GM23338 (cell line): Measurements from ENCODE around the gene TCF7L1. TPM values are rescaled to one million over a fixed set of nuclear protein-coding genes. Genes with fewer than 3 reads are reported as not detected.

Experiments used
- ATAC-seq: fragments of 200-7000 bp; cut with Tn5 transposase; 3 replicates; pipeline ENCODE4 v1.9.1; 2020
- DNase-seq: peaks from one replicate; pipeline ENCODE4 v3.0.0-alpha.2; 2015; ENCODE audit warnings: low spot score
- H2AFZ ChIP-seq: fragments of 200-600 bp; sonication (generic); 2 replicates; pipeline ENCODE4 v1.8.0; 2016; ENCODE audit warnings: antibody characterized with exemption, mild to moderate bottlenecking, moderate library complexity
- H3F3A ChIP-seq: fragments of 200-600 bp; sonication (generic); replicated peaks from 2 replicates; pipeline ENCODE4 v1.8.0; 2017; ENCODE audit warnings: antibody characterized with exemption, mixed run types, low read depth
- H3K27ac ChIP-seq: fragments of 200-600 bp; sonication (generic); 2 replicates; pipeline ENCODE4 v1.6.1; 2016; ENCODE audit warnings: low read depth
- H3K27me3 ChIP-seq: fragments of 200-600 bp; sonication (generic); 2 replicates; pipeline ENCODE4 v1.8.0; 2016; ENCODE audit warnings: mild to moderate bottlenecking, mixed run types, moderate library complexity; ENCODE audit not compliant: insufficient read depth
- H3K36me3 ChIP-seq: fragments of 200-600 bp; sonication (generic); 2 replicates; pipeline ENCODE4 v1.8.0; 2016; ENCODE audit warnings: mild to moderate bottlenecking; ENCODE audit not compliant: insufficient read depth
- H3K4me1 ChIP-seq: fragments of 200-600 bp; sonication (generic); 2 replicates; pipeline ENCODE4 v1.8.0; 2016; ENCODE audit warnings: mild to moderate bottlenecking, moderate library complexity; ENCODE audit not compliant: insufficient read depth
- H3K4me2 ChIP-seq: fragments of 200-600 bp; sonication (generic); 2 replicates; pipeline ENCODE4 v1.7.1; 2017; ENCODE audit warnings: mixed run types
- H3K4me3 ChIP-seq: fragments of 200-600 bp; sonication (generic); 2 replicates; pipeline ENCODE4 v1.6.1; 2016; ENCODE audit warnings: mixed run types
- H3K79me2 ChIP-seq: fragments of 200-600 bp; sonication (generic); replicated peaks from 2 replicates; pipeline ENCODE4 v1.8.0; 2017; ENCODE audit warnings: mild to moderate bottlenecking; ENCODE audit not compliant: insufficient read depth
- H3K9me2 ChIP-seq: fragments of 200-600 bp; sonication (generic); 2 replicates; pipeline ENCODE4 v1.8.0; 2017; ENCODE audit not compliant: insufficient read depth
- H4K20me1 ChIP-seq: fragments of 200-600 bp; sonication (generic); replicated peaks from 2 replicates; pipeline ENCODE4 v1.8.0; 2017; ENCODE audit warnings: mild to moderate bottlenecking; ENCODE audit not compliant: insufficient read depth
- H3K27ac Mint-ChIP-seq: 2 replicates; pipeline ENCODE4 v1.8.0; 2020; ENCODE audit warnings: inconsistent platforms, mild to moderate bottlenecking, moderate library complexity, mixed read lengths
- H3K27me3 Mint-ChIP-seq: 3 replicates; pipeline ENCODE4 v1.8.0; 2022; ENCODE audit warnings: low read depth, mild to moderate bottlenecking, moderate library complexity, mixed read lengths, inconsistent platforms; ENCODE audit not compliant: insufficient read depth, poor library complexity
- H3K36me3 Mint-ChIP-seq: 3 replicates; pipeline ENCODE4 v1.8.0; 2021; ENCODE audit warnings: low read depth, mild to moderate bottlenecking, inconsistent platforms, moderate library complexity, mixed read lengths
- H3K4me1 Mint-ChIP-seq: 3 replicates; pipeline ENCODE4 v1.8.0; 2020; ENCODE audit warnings: mild to moderate bottlenecking, inconsistent platforms, mixed read lengths
- H3K4me3 Mint-ChIP-seq: 3 replicates; pipeline ENCODE4 v1.8.0; 2021; ENCODE audit warnings: moderate library complexity, mild to moderate bottlenecking, inconsistent platforms, mixed read lengths
- H3K9me3 Mint-ChIP-seq: 3 replicates; pipeline ENCODE4 v1.8.0; 2020; ENCODE audit warnings: moderate library complexity, mild to moderate bottlenecking, inconsistent platforms, mixed read lengths
- EZH2 ChIP-seq: fragments of 200-600 bp; sonication (generic); IDR thresholded peaks from one replicate; pipeline ENCODE4 v1.8.0; 2017; ENCODE audit warnings: antibody characterized with exemption, mild to moderate bottlenecking, low read depth; ENCODE audit not compliant: unreplicated experiment
- NANOG ChIP-seq: IDR thresholded peaks from 2 replicates; pipeline ENCODE4 v1.6.1; 2016; ENCODE audit warnings: antibody characterized with exemption, borderline replicate concordance
- POLR2AphosphoS5 ChIP-seq: IDR thresholded peaks from 2 replicates; pipeline ENCODE4 v1.6.1; 2016; ENCODE audit warnings: antibody characterized with exemption, low read depth
- STAT1 ChIP-seq: IDR thresholded peaks from one replicate; pipeline ENCODE4 v1.6.1; 2016; ENCODE audit warnings: antibody characterized with exemption; ENCODE audit not compliant: unreplicated experiment
- ZNF114 ChIP-seq: fragments of 250-450 bp; sonication (Bioruptor Pico); IDR thresholded peaks from 2 replicates; pipeline ENCODE4 v1.5.0; 2020; ENCODE audit warnings: mild to moderate bottlenecking, moderate library complexity
- ZNF331 ChIP-seq: fragments of 250-450 bp; sonication (Bioruptor Pico); IDR thresholded peaks from 2 replicates; pipeline ENCODE4 v1.5.0; 2020; ENCODE audit warnings: low read depth, mild to moderate bottlenecking, moderate library complexity
- polyA plus RNA-seq: library from polyadenylated mRNA; unstranded; fragments of >200 nt; fragmentation: Nextera tagmentation; extraction: Ambion mirVana; gene quantifications from 2 replicates; pipeline ENCODE4 v1.2.1, GENCODE V29; 2016
- total RNA-seq: library from RNA; depleted of rRNA; stranded (reverse); fragments of >200 nt; shearing (Covaris generic); gene quantifications from 2 replicates; pipeline ENCODE4 v1.2.3, GENCODE V29; 2014
- TF ChIP-seq, protein P1 (sequence below), 2 experiments: fragments of 200-600 bp in 1 of 2; sonication (generic) in 1 of 2; conservative IDR thresholded peaks; 2 replicates each; pipeline versions ENCODE4 v1.5.1 to v1.6.1; 2016 to 2017; ENCODE audit warnings: antibody characterized with exemption in 2 of 2, low read depth in 2 of 2, mild to moderate bottlenecking in 2 of 2, moderate library complexity in 1 of 2
- TF ChIP-seq, protein P2 (sequence below): IDR thresholded peaks from 2 replicates; pipeline ENCODE4 v1.6.1; 2016; ENCODE audit warnings: antibody characterized with exemption
- TF ChIP-seq, protein P3 (sequence below): fragments of 250-450 bp; sonication (Bioruptor Pico); IDR thresholded peaks from 2 replicates; pipeline ENCODE4 v1.5.0; 2020; ENCODE audit warnings: mild to moderate bottlenecking, moderate library complexity

TCF7L1 gene
- total and polyA plus RNA-seq, 2 experiments from 2014 or later, result 47.3 to 101 TPM

DNA sequence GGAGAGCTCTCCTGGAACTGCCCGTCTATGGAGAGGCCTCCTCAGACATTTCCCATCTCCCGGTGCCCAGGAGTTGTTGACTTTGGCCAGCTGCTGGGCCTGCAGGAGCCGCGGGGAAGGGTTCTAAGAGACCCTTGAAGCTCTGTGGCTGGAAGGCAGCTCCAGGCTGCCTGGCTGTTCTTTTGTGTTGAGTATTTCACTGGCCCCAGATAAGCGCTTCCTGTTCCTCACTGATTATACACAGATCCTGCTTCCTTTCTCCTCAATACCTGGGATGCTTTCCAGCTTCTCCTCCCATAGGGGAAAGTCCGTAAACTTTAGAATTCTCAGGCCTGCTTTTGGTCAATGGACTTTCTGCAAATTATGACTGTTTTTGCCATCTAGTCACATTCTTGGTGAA lies 136.8 kb downstream of the TCF7L1 start:
- ATAC-seq (no peak), DNase-seq (no peak)
- Histone ChIP-seq H3K79me2 (peaks cover 86% of the 10 kb centered on the region), H3F3A (peaks cover 5% of the 10 kb centered on the region; the same call in 1 of the 2 replicates), H3K27me3 (no peaks in the 10 kb centered on the region), H3K36me3 (0 out of 2 replicates have a peak, but pooled peaks cover 3% of the 10 kb centered on the region), H3K27ac (peak overlapping the region; percentile 26; the same call in 1 of the 2 replicates), H2AFZ (no peak overlapping the region), H3K4me3 (no peak overlapping the region), H3K4me1 (peaks cover 32% of the 10 kb centered on the region), H3K9me2 (no peaks in the 10 kb centered on the region), H4K20me1 (peaks cover 57% of the 10 kb centered on the region), H3K4me2 (no peak overlapping the region)
- peaks cover 31% of the 10 kb centered on the region for H3K36me3 Mint-ChIP-seq
- H3K27me3 Mint-ChIP-seq, result peaks cover 23% of the 10 kb centered on the region
- no peaks in the 10 kb centered on the region for H3K9me3 Mint-ChIP-seq
- no peak overlapping the region for H3K4me3 Mint-ChIP-seq
- no peak for TF ChIP-seq POLR2AphosphoS5
- no peak for TF ChIP-seq ZNF331 (CRISPR knock-in tag)
- TF ChIP-seq, protein P1, sequence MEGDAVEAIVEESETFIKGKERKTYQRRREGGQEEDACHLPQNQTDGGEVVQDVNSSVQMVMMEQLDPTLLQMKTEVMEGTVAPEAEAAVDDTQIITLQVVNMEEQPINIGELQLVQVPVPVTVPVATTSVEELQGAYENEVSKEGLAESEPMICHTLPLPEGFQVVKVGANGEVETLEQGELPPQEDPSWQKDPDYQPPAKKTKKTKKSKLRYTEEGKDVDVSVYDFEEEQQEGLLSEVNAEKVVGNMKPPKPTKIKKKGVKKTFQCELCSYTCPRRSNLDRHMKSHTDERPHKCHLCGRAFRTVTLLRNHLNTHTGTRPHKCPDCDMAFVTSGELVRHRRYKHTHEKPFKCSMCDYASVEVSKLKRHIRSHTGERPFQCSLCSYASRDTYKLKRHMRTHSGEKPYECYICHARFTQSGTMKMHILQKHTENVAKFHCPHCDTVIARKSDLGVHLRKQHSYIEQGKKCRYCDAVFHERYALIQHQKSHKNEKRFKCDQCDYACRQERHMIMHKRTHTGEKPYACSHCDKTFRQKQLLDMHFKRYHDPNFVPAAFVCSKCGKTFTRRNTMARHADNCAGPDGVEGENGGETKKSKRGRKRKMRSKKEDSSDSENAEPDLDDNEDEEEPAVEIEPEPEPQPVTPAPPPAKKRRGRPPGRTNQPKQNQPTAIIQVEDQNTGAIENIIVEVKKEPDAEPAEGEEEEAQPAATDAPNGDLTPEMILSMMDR (conservative IDR thresholded peaks at IDR 0.05; ENCODE audit: low read depth in 2 of 2), result no peak
- peak overlapping the region; percentile 73 for H3K27ac Mint-ChIP-seq
- H3K4me1 Mint-ChIP-seq, result peaks cover 72% of the 10 kb centered on the region

DNA sequence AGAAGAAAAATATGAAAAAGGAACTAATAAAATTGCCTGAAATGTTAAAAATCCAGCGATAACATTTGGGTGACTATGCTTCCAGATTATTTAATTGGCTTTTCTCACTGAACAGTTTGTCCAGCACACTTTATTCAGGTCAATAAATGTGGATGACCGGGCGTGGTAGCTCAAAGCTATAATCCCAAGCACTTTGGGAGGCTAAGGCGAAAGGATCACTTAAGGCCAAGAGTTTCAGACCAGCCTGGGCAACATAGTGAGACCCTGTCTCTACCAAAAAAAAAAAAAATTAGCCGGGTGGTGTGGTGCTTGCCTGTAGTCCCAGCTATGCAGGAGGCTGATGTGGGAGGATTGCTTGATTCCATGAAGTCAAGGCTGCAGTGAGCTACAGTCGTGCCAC lies 139.2 kb downstream of the TCF7L1 start:
- no peak for DNase-seq
- Histone ChIP-seq H4K20me1 (peaks cover 71% of the 10 kb centered on the region), H3K4me2 (no peak overlapping the region), H3K27me3 (no peaks in the 10 kb centered on the region), H3K4me3 (no peak overlapping the region), H3K4me1 (peaks cover 43% of the 10 kb centered on the region), H3K27ac (no peak overlapping the region), H3K9me2 (no peaks in the 10 kb centered on the region), H3F3A (no peaks in the 10 kb centered on the region), H3K36me3 (0 out of 2 replicates have a peak, but pooled peaks cover 3% of the 10 kb centered on the region), H3K79me2 (peaks cover 90% of the 10 kb centered on the region), H2AFZ (no peak overlapping the region)
- peaks cover 31% of the 10 kb centered on the region for H3K36me3 Mint-ChIP-seq
- peaks cover 29% of the 10 kb centered on the region for H3K27me3 Mint-ChIP-seq
- peaks cover 80% of the 10 kb centered on the region for H3K4me1 Mint-ChIP-seq
- ATAC-seq, result no peak
- TF ChIP-seq POLR2AphosphoS5 (no peak), NANOG (no peak), EZH2 (no peak), ZNF114 (no peak), STAT1 (no peak)
- TF ChIP-seq, protein P2, sequence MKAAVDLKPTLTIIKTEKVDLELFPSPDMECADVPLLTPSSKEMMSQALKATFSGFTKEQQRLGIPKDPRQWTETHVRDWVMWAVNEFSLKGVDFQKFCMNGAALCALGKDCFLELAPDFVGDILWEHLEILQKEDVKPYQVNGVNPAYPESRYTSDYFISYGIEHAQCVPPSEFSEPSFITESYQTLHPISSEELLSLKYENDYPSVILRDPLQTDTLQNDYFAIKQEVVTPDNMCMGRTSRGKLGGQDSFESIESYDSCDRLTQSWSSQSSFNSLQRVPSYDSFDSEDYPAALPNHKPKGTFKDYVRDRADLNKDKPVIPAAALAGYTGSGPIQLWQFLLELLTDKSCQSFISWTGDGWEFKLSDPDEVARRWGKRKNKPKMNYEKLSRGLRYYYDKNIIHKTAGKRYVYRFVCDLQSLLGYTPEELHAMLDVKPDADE, result no peak
- TF ChIP-seq, protein P3, sequence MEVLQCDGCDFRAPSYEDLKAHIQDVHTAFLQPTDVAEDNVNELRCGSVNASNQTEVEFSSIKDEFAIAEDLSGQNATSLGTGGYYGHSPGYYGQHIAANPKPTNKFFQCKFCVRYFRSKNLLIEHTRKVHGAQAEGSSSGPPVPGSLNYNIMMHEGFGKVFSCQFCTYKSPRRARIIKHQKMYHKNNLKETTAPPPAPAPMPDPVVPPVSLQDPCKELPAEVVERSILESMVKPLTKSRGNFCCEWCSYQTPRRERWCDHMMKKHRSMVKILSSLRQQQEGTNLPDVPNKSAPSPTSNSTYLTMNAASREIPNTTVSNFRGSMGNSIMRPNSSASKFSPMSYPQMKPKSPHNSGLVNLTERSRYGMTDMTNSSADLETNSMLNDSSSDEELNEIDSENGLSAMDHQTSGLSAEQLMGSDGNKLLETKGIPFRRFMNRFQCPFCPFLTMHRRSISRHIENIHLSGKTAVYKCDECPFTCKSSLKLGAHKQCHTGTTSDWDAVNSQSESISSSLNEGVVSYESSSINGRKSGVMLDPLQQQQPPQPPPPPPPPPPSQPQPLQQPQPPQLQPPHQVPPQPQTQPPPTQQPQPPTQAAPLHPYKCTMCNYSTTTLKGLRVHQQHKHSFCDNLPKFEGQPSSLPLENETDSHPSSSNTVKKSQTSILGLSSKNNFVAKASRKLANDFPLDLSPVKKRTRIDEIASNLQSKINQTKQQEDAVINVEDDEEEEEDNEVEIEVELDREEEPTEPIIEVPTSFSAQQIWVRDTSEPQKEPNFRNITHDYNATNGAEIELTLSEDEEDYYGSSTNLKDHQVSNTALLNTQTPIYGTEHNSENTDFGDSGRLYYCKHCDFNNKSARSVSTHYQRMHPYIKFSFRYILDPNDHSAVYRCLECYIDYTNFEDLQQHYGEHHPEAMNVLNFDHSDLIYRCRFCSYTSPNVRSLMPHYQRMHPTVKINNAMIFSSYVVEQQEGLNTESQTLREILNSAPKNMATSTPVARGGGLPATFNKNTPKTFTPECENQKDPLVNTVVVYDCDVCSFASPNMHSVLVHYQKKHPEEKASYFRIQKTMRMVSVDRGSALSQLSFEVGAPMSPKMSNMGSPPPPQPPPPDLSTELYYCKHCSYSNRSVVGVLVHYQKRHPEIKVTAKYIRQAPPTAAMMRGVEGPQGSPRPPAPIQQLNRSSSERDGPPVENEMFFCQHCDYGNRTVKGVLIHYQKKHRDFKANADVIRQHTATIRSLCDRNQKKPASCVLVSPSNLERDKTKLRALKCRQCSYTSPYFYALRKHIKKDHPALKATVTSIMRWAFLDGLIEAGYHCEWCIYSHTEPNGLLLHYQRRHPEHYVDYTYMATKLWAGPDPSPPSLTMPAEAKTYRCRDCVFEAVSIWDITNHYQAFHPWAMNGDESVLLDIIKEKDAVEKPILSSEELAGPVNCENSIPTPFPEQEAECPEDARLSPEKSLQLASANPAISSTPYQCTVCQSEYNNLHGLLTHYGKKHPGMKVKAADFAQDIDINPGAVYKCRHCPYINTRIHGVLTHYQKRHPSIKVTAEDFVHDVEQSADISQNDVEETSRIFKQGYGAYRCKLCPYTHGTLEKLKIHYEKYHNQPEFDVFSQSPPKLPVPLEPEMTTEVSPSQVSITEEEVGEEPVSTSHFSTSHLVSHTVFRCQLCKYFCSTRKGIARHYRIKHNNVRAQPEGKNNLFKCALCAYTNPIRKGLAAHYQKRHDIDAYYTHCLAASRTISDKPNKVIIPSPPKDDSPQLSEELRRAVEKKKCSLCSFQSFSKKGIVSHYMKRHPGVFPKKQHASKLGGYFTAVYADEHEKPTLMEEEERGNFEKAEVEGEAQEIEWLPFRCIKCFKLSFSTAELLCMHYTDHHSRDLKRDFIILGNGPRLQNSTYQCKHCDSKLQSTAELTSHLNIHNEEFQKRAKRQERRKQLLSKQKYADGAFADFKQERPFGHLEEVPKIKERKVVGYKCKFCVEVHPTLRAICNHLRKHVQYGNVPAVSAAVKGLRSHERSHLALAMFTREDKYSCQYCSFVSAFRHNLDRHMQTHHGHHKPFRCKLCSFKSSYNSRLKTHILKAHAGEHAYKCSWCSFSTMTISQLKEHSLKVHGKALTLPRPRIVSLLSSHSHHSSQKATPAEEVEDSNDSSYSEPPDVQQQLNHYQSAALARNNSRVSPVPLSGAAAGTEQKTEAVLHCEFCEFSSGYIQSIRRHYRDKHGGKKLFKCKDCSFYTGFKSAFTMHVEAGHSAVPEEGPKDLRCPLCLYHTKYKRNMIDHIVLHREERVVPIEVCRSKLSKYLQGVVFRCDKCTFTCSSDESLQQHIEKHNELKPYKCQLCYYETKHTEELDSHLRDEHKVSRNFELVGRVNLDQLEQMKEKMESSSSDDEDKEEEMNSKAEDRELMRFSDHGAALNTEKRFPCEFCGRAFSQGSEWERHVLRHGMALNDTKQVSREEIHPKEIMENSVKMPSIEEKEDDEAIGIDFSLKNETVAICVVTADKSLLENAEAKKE (CRISPR knock-in tag), result no peak
- H3K4me3 Mint-ChIP-seq, result no peak overlapping the region; the same call in 2 of the 3 replicates
- H3K9me3 Mint-ChIP-seq, result no peaks in the 10 kb centered on the region
- peak overlapping the region; percentile 88 for H3K27ac Mint-ChIP-seq
